Stimulated activated CD8-positive, alpha-beta memory T cell treated with anti-CD3 and anti-CD28 coated beads, Interleukin-4, amount 100 ng/mL, for 4 hours (primary cell): ENCODE results near the gene OTOS.

ENCODE experiments used
- DNase-seq, 2 donors: peaks; one replicate each; pipeline ENCODE4 v3.0.0-alpha.2; 2020; ENCODE audit warnings: low read depth in 2 of 2, low spot score in 1 of 2

Gene OTOS

DNA sequence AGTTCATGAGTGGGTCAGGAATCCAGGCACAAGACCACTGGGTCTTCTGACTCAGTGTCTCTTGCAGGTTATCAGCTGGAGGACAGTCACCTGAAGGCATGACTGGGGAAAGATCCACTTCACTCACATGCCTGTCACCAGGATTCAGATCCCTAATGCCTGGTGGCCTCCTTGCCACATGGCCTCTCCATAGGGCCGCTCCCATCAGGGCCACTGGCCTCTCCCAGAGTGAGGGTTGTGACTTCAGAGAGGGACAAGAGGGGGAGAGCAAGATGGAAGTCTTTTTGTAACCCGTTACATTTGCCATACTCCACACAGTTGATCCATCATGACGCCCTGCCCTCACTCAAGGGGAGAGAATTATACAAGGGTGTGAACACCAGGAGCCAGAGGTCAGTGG is 13.0 kb upstream of the OTOS start:
- no peak for DNase-seq

DNA sequence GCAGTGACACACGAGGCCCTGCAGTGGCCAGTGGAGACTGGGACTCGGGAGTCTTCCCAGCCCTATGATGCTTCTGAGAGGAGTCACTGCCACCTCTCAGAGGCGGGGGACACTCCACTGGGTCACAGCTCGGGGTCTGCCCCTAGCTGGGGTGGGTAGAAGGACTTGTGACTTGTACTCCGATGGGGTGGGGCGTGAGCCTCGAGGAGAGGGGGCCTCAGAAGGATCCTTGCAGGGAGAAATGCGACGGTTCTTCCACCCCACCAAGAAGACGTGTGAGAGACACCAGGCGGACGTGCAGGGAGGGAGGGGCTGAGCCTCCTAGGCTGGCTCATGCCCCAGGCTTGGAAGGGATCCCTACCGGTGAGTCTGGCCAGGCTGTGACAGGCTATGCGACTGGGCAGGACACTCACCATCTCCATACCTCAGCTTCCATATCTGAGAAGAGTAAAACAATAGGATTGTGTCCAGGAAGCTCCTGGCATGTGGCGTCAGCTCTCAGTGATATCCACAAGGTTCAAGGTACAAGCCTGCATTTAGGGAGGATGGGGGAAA is 11.1 kb upstream of the OTOS start:
- no peak for DNase-seq

DNA sequence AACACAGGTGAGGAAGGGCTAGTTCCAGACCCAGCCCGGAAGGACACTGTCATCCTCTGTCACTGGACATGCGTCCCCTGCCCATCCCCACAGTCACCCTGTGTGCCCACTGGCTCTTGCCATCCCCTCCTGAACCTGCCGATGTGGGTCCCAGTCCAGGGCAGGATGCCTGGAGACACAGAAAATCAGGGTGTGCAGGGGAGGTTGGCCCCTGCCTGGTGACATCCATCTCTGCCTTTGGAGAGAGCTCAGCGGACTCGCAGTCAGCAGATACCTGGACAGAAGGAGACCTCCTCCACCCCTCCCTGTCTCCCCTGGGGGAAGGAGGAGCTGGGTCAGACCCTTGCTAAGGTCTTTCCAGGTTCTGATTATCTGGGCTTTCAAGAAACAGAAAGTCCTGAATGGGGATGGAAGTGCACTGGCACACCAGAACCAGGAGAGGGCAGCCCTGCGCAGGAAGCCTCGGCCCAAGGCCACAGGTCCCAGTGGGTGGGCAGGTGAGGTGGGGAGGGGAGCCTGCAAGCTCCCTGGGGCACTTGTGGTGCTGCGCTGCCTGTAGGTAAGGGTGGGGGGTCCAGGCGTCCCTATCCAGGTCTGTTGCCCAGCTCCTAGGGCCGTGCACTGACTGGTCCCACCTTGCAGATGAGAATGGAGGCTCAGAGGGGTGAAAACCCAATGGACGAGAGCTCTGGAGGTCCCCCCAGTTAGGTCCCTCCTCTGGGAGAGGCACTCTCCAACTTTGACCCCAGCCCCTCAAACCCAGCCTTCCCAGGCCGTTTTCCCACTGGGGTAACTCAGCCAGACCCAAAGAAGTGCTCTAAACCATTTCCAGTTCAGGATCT is 9.7 kb upstream of the OTOS start:
- no peak for DNase-seq

- DNase-seq: no peak
Observed at GRCh38 chr2:240147911-240148587, 7.6 kb upstream of the OTOS start.

DNA sequence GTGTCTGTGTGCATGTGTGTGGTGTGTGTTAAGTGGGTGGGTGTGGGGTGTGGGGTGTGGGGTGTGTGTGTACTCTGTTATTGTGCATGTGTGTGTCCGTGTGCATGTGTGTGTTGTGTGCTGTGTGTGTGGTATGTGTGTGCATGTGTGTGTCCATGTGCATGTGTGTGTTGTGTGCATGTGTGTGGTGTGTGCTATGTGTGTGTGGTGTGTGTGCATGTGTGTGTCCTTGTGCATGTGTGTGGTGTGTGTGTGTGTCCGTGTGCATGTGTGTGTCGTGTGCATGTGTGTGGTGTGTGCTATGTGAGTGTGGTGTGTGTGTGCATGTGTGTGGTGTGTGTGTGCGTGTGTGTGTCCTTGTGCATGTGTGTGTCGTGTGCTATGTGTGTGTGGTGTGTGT is 6.9 kb upstream of the OTOS start:
- DNase-seq: no peak

GRCh38 chr2:240146627-240147278 is 6.3 kb upstream of the OTOS start:
- no peak for DNase-seq

DNA sequence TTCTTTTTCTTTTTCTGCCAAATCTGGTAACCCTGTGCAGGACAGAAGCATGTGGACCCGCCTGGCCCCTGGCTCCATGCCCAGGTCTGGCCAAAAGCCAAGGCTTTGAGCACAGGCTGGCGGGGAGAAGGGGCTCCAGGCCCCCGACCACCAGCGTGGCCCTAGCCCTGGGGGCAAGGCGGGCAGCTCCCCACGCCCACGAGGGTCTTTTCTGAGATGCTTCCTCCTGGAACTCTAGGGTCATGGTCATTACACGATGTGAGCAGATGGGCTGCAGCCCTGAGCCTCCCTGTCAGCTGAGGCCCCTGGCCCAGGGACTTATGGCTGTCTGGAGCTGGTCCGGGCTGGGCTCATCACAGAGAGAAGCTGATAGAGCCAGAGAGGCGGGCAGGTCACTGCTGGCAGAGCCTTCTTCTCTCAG is 5.7 kb upstream of the OTOS start:
- no peak for DNase-seq

DNA sequence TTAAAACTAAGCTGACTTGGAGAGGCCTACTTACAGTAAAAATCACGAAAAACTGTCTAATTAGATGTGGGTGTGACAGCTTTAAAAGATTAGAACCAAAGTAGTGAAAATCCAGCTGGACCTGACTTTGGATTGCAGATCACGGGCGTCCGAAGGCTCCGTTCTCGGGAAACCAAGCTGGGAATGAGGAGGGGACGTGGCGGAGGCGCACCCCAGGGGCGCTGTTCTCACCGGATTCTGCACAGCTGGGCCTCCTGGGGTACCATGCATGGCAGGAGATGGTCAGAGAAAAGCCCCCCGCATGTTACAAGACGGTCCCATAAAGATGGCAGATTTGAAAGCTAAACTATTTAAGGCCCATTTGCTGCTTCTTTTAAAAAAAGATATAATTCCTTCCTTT is 5.0 kb upstream of the OTOS start:
- DNase-seq: no peak

GRCh38 chr2:240144649-240145261 is 4.3 kb upstream of the OTOS start:
- DNase-seq: no peak

GRCh38 chr2:240143801-240144648 is 3.6 kb upstream of the OTOS start:
- peak; percentile 57 to 80 for DNase-seq

GRCh38 chr2:240143276-240143675 is 2.8 kb upstream of the OTOS start:
- DNase-seq: no peak

GRCh38 chr2:240142859-240143258 is 2.4 kb upstream of the OTOS start:
- DNase-seq: no peak

- DNase-seq: no peak
Observed at GRCh38 chr2:240142256-240142775, 1.9 kb upstream of the OTOS start.

DNA sequence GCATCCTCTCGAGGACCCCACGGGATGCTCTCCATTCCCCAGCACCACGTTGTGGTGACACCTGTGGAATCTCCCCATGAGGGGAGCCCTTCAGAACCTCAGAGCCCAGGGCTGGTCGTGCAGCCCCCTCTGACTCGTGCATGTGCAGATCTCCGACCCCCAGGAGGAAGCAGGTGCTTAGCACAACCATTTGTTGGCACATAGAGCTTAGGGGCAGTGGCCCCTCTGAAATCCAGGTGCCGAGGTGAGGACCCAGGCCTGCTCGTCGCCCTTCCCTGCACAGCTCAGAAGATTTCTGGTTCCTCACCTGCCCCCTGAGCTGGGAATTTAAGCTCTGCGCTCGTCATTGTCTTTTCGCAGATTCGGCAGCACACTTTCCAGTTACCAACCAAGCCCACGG is 1.3 kb upstream of the OTOS start:
- DNase-seq: no peak

GRCh38 chr2:240140920-240141319 is 462 bp upstream of the OTOS start:
- DNase-seq: no peak

DNA sequence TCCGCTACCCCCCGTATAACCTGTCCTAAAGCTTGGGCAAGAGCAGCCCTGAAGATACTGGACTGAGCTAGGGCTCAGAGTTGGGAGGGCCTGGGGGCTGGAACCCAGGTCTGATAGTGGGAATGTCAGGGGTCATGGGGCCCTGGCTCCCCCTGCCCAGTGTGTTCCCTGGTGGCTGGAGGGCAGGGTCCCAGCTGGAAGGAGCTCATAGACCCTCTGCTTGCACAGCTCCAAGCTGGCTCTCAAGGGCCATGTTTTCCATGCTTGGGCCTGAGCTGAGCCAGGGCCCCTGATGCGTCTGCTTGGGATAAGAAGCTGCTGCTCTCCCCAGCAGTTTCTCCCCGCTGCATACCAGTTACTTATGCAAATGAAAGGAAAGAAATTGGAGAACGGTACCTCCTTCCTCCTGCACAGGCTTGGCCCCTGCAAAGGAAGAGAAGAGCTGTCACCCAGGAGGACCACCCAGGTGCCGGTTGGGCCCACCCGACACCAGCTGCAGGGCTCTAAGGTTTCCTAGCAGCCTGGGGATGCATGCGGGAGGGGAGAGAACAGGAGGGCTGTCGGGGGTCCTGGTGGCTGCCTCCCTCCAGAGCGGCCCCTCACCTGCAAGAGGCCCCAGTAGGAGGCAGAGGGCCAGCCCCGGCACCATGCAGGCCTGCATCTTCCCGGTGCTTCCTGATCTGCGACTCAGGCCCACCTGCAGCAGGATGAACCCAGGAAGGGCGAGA is 628 bp downstream of the OTOS start:
- DNase-seq: no peak

GRCh38 chr2:240139011-240139441 is 1.4 kb downstream of the OTOS start:
- no peak for DNase-seq

DNA sequence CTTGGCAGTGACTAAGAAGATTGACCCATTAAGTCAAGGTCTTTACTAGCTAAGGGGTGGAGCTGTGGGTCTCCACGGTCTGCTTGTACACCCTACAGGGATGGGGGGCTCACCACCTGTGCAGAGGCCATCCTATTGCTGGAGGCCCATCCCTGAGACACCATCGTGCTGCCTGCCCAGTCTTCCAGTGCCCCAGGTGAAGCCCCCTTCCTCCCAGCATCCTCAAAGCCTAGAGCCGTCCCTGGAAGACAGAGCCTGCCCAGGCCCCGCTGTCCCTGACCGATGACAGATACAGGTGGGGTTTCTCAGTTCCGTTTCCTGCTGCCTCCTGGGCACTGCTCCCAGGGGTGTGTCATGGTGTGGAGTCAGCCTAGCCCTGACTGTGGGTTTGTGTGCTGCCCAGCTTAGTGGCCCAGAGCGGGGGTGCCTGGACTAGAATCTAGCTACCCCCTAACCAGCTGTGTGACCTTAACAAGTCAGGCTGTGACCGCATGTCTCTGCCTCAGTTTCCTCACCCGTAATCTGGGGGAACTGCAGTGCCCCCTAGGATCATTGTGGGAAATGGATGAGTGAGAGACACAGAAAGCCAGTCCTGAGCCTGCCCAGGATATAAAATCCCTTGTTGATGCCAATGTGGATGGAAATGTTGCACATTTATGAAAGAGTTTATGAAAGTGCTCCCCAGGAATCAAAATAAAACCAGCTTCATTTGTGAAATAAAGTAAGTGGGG is 2.0 kb downstream of the OTOS start:
- DNase-seq: no peak
